Caco-2 (cell line): ENCODE data around the gene LSM10. TPM values are rescaled to one million over a fixed set of nuclear protein-coding genes. Genes with fewer than 3 reads are reported as not detected.

Experiments used
- BruUV-seq: library from RNA; stranded (reverse); fragments of 400-500 nt; replicated peaks from 2 replicates; lab custom pipeline; 2021; lab: Mats Ljungman, UMichigan
- CTCF ChIA-PET: fragments of 300-600 bp; sonication (Branson Sonifier 250); formaldehyde crosslinking; loops from one replicate; lab custom pipeline; 2022; ENCODE audit warnings: antibody characterized with exemption; lab: Charles Lee
- POLR2A ChIA-PET: fragments of 300-600 bp; sonication (Branson Sonifier 250); formaldehyde crosslinking; loops from one replicate; lab custom pipeline; 2022; ENCODE audit warnings: antibody characterized with exemption; lab: Charles Lee
- DNase-seq, 2 experiments: peaks; one replicate each; pipeline versions ENCODE4 v3.0.0 to v3.0.0-alpha.2; 2020 to 2022
- H3K27me3 ChIP-seq: replicated peaks from 2 replicates; pipeline ENCODE4 v1.6.0; 2011; ENCODE audit warnings: low read length; ENCODE audit not compliant: control insufficient read depth, insufficient read depth
- H3K36me3 ChIP-seq: 2 replicates; pipeline ENCODE4 v1.5.1; 2011; ENCODE audit warnings: low read length; ENCODE audit not compliant: control insufficient read depth, insufficient read depth
- H3K4me1 ChIP-seq: fragments of 250-450 bp; sonication (Bioruptor Pico); 2 replicates; pipeline ENCODE4 v1.5.1; 2020; ENCODE audit warnings: mild to moderate bottlenecking
- H3K4me3 ChIP-seq: 2 replicates; pipeline ENCODE4 v1.5.1; 2011; ENCODE audit warnings: low read depth, mild to moderate bottlenecking, control low read depth, low read length
- H3K9me3 ChIP-seq: fragments of 250-450 bp; sonication (Bioruptor Pico); 2 replicates; pipeline ENCODE4 v1.5.1; 2020; ENCODE audit warnings: mild to moderate bottlenecking, moderate library complexity
- H3K27ac Mint-ChIP-seq: one replicate; pipeline ENCODE4 v1.8.0; 2022; ENCODE audit warnings: mixed read lengths; ENCODE audit not compliant: unreplicated experiment
- H3K27me3 Mint-ChIP-seq: one replicate; pipeline ENCODE4 v1.8.0; 2022; ENCODE audit warnings: mixed read lengths; ENCODE audit not compliant: insufficient read depth, unreplicated experiment
- H3K36me3 Mint-ChIP-seq: one replicate; pipeline ENCODE4 v1.8.0; 2022; ENCODE audit warnings: mild to moderate bottlenecking, mixed read lengths; ENCODE audit not compliant: insufficient read depth, unreplicated experiment
- H3K4me1 Mint-ChIP-seq: one replicate; pipeline ENCODE4 v1.8.0; 2022; ENCODE audit warnings: low read depth, mixed read lengths; ENCODE audit not compliant: unreplicated experiment
- H3K4me3 Mint-ChIP-seq: one replicate; pipeline ENCODE4 v1.8.0; 2022; ENCODE audit warnings: mild to moderate bottlenecking, moderate library complexity, mixed read lengths; ENCODE audit not compliant: unreplicated experiment
- H3K9me3 Mint-ChIP-seq: one replicate; pipeline ENCODE4 v1.8.0; 2022; ENCODE audit warnings: mixed read lengths; ENCODE audit not compliant: unreplicated experiment
- intact Hi-C: fragments of 100-400 bp; cut with micrococcal nuclease; formaldehyde crosslinking; loops from one replicate; pipeline ENCODE4 v1.10.0; 2022; ENCODE audit not compliant: unreplicated experiment
- total RNA-seq: library from RNA; stranded (reverse); gene quantifications from 2 replicates; pipeline ENCODE4 v1.2.3, GENCODE V29; 2022
- TF ChIP-seq, protein P1 (sequence below), 2 experiments: fragments of 200-600 bp in 1 of 2; IDR thresholded peaks; 1 replicate in 1 of 2; 2 replicates in 1 of 2; pipeline versions ENCODE4 v1.5.1 to v1.8.0; 2011 to 2022; ENCODE audit warnings: antibody characterized with exemption in 1 of 2, control low read depth in 1 of 2, inconsistent platforms in 1 of 2, low read depth in 1 of 2, low read length in 1 of 2, mild to moderate bottlenecking in 1 of 2, moderate library complexity in 1 of 2; ENCODE audit not compliant: insufficient read depth in 1 of 2, severe bottlenecking in 1 of 2, unreplicated experiment in 1 of 2

Gene LSM10
- total RNA-seq, 1 experiment from 2014 or later = 20.7 TPM

DNA sequence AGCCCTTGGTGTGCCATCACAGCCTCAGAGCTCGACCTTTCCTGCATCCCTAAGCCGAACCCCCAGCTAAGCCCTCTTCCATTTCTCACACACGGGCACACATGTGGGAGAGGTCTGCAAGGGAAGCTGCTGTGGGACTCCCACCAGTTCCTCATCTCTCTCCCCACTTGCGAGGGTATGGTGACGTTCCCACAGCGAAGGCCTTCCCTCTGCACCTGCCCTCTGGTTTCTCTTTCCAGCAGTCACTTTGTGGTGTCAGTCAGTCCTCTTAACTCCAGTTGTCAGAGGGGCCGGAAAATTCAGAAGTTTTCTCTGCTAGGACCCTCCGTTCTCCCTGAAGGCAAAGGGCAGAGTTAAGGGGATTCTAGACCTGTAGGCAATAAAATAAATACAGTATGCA is 6.4 kb downstream of the LSM10 start:
- Histone ChIP-seq H3K4me1 (peaks cover 14% of the 10 kb centered on the region; the same call in 1 of the 2 replicates), H3K36me3 (no peaks in the 10 kb centered on the region; the same call in 1 of the 2 replicates), H3K27me3 (no peaks in the 10 kb centered on the region), H3K9me3 (no peaks in the 10 kb centered on the region), H3K4me3 (no peak overlapping the region)
- ChIA-PET CTCF (no interaction called here), POLR2A (no interaction called here)
- intact Hi-C loops = no loop called here
- Mint-ChIP-seq H3K36me3 (peaks cover 12% of the 10 kb centered on the region), H3K27ac (no peak overlapping the region), H3K27me3 (no peaks in the 10 kb centered on the region), H3K4me1 (peaks cover 7% of the 10 kb centered on the region), H3K4me3 (no peak overlapping the region), H3K9me3 (no peaks in the 10 kb centered on the region)
- TF ChIP-seq, protein P1, sequence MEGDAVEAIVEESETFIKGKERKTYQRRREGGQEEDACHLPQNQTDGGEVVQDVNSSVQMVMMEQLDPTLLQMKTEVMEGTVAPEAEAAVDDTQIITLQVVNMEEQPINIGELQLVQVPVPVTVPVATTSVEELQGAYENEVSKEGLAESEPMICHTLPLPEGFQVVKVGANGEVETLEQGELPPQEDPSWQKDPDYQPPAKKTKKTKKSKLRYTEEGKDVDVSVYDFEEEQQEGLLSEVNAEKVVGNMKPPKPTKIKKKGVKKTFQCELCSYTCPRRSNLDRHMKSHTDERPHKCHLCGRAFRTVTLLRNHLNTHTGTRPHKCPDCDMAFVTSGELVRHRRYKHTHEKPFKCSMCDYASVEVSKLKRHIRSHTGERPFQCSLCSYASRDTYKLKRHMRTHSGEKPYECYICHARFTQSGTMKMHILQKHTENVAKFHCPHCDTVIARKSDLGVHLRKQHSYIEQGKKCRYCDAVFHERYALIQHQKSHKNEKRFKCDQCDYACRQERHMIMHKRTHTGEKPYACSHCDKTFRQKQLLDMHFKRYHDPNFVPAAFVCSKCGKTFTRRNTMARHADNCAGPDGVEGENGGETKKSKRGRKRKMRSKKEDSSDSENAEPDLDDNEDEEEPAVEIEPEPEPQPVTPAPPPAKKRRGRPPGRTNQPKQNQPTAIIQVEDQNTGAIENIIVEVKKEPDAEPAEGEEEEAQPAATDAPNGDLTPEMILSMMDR (IDR thresholded peaks at IDR 0.05; ENCODE audit: insufficient read depth in 1 of 2, low read depth in 1 of 2, low read length in 1 of 2, severe bottlenecking in 1 of 2, unreplicated experiment in 1 of 2) = no peak
- no peak for DNase-seq
- BruUV-seq = no TSS peak

GRCh38 chr1:36390411-36390810 is 7.3 kb downstream of the LSM10 start:
- no peaks in the 10 kb centered on the region for H3K9me3 Mint-ChIP-seq
- no peak overlapping the region for H3K4me3 ChIP-seq
- H3K4me1 ChIP-seq = peaks cover 14% of the 10 kb centered on the region; the same call in 1 of the 2 replicates
- no TSS peak for BruUV-seq
- H3K36me3 Mint-ChIP-seq = peaks cover 17% of the 10 kb centered on the region
- intact Hi-C loops = no loop called here
- no peaks in the 10 kb centered on the region for H3K27me3 ChIP-seq
- ChIA-PET POLR2A (no interaction called here), CTCF (no interaction called here)
- TF ChIP-seq, protein P1 (IDR thresholded peaks at IDR 0.05; ENCODE audit: insufficient read depth in 1 of 2, low read depth in 1 of 2, low read length in 1 of 2, severe bottlenecking in 1 of 2, unreplicated experiment in 1 of 2) = no peak
- no peak for DNase-seq
- no peaks in the 10 kb centered on the region for H3K27me3 Mint-ChIP-seq
- no peak overlapping the region for H3K4me3 Mint-ChIP-seq
- no peaks in the 10 kb centered on the region; the same call in 1 of the 2 replicates for H3K36me3 ChIP-seq
- no peak overlapping the region for H3K27ac Mint-ChIP-seq
- H3K9me3 ChIP-seq = no peaks in the 10 kb centered on the region
- peaks cover 7% of the 10 kb centered on the region for H3K4me1 Mint-ChIP-seq

GRCh38 chr1:36389999-36390398 is 7.7 kb downstream of the LSM10 start:
- no TSS peak for BruUV-seq
- Histone ChIP-seq H3K4me1 (peaks cover 14% of the 10 kb centered on the region; the same call in 1 of the 2 replicates), H3K4me3 (no peak overlapping the region), H3K27me3 (no peaks in the 10 kb centered on the region), H3K9me3 (no peaks in the 10 kb centered on the region), H3K36me3 (no peaks in the 10 kb centered on the region; the same call in 1 of the 2 replicates)
- CTCF ChIA-PET = no interaction called here
- Mint-ChIP-seq H3K9me3 (no peaks in the 10 kb centered on the region), H3K4me3 (no peak overlapping the region), H3K36me3 (peaks cover 17% of the 10 kb centered on the region), H3K27ac (no peak overlapping the region), H3K27me3 (no peaks in the 10 kb centered on the region), H3K4me1 (peaks cover 7% of the 10 kb centered on the region)
- intact Hi-C loops = loop anchor here (5.0 to 10.0 kb wide), 2 partner anchors 32 to 165 kb away; partner anchors contain the start of gene THRAP3
- no peak for DNase-seq
- POLR2A ChIA-PET = no interaction called here
- TF ChIP-seq, protein P1 (IDR thresholded peaks at IDR 0.05; ENCODE audit: insufficient read depth in 1 of 2, low read depth in 1 of 2, low read length in 1 of 2, severe bottlenecking in 1 of 2, unreplicated experiment in 1 of 2) = no peak
